ENCODE data around the gene PCDHB2. TPM values are rescaled to one million over a fixed set of nuclear protein-coding genes. Genes with fewer than 3 reads are reported as not detected.
A peak's percentile ranks its signal among the peaks of the same experiment; 100 is the strongest.

PCDHB2 gene
- 1 to 10 TPM; 1.8 to 2.2 TPM for total RNA-seq

DNA sequence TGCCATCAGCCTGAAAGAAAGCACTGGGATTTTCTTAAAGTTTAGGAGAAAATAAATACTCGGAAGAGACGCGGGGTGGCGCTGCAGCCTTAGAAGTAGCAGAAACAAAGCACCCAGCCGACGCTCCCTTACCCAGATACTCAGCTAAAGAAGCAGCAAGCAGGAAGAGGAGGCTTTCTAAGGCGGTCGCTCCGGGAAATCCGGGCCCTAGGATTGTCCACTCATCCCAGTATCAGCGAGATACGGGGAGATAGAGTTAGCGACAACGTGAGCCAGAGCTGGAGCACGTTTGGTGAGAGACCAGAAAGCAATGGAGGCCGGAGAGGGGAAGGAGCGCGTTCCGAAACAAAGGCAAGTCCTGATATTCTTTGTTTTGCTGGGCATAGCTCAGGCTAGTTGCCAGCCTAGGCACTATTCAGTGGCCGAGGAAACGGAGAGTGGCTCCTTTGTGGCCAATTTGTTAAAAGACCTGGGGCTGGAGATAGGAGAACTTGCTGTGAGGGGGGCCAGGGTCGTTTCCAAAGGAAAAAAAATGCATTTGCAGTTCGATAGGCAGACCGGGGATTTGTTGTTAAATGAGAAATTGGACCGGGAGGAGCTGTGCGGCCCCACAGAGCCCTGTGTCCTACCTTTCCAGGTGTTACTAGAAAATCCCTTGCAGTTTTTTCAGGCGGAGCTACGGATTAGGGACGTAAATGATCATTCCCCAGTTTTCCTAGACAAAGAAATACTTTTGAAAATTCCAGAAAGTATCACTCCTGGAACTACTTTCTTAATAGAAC lies at the start of gene PCDHB2:
PCDHB2 (plus strand) TSS at position 135 of the 782 bp plus-strand sequence; CDS start at position 311, 176 bp downstream.
- no peaks in the 10 kb centered on the region for H3K4me1 ChIP-seq
- H3K27ac ChIP-seq: no peak within 1 kb of the TSS
- peaks cover 11 to 61% of the 10 kb centered on the region in 2 donors for H3K9me3 ChIP-seq
- no peaks in the 10 kb centered on the region for H3K36me3 ChIP-seq
- TF ChIP-seq, protein P1, sequence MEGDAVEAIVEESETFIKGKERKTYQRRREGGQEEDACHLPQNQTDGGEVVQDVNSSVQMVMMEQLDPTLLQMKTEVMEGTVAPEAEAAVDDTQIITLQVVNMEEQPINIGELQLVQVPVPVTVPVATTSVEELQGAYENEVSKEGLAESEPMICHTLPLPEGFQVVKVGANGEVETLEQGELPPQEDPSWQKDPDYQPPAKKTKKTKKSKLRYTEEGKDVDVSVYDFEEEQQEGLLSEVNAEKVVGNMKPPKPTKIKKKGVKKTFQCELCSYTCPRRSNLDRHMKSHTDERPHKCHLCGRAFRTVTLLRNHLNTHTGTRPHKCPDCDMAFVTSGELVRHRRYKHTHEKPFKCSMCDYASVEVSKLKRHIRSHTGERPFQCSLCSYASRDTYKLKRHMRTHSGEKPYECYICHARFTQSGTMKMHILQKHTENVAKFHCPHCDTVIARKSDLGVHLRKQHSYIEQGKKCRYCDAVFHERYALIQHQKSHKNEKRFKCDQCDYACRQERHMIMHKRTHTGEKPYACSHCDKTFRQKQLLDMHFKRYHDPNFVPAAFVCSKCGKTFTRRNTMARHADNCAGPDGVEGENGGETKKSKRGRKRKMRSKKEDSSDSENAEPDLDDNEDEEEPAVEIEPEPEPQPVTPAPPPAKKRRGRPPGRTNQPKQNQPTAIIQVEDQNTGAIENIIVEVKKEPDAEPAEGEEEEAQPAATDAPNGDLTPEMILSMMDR (IDR thresholded peaks at IDR 0.05): peak in 1 of 2 donors; percentile 46
- no peak for DNase-seq (ENCODE audit: low spot score)
- H3K4me3 ChIP-seq: peak within 1 kb of the TSS; percentile 24 to 38
- H3K27me3 ChIP-seq: no peaks in the 10 kb centered on the region

DNA sequence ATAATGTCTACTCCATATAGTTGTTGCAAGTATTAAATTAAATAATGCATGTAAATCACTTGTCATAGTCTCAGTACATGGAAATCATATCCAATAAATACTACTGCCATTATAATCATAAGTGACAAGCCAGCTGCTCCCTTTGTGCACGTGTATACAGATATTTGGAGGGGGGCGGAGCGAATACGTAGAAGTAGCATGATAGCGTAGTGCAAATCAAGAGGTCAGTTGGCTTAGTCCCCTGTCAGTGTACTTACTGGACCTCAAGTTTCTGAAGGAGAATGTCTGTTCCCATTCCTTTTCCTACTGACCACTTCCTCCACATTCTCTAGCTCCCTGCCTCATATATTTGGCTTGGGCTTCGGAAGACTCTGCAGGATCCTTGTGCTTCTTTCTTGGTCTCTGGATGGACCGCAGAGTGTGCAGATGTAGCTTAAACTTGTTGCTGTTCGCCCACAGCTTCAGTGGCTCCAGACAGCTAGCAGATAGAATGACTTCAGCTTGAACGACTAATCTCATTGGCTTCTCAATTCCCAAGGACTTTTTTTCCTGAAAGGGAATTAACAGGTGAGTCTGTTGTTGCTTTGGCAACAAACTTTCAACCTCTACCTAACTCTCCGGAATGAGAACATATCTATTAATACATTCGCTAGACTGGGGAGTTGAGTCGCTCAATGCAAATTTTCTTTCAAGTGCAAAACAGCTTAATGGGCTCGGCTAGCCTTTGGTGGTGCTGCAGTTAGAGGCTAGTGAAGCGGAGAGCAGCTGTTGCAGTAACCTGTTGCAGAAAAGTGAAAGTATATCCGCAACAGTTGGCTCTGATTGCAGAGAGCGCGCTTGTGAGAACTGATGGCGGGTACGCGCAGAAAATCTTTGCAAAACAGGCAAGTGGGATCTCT lies 43.5 kb upstream of the PCDHB2 start, which contains the start of gene PCDHB1:
PCDHB1 (plus strand) TSS at position 753 of the 899 bp plus-strand sequence; CDS start at position 850, 97 bp downstream.
- TF ChIP-seq, protein P1 (IDR thresholded peaks at IDR 0.05): no peak
- no peaks in the 10 kb centered on the region for H3K9me3 ChIP-seq
- no peaks in the 10 kb centered on the region for H3K27me3 ChIP-seq
- no peak within 1 kb of the TSS for H3K27ac ChIP-seq
- DNase-seq (ENCODE audit: low spot score): no peak
- peak within 1 kb of the TSS; percentile 23 to 44 for H3K4me3 ChIP-seq
- no peaks in the 10 kb centered on the region for H3K36me3 ChIP-seq
- peaks cover 0 to 3% of the 10 kb centered on the region in 2 donors for H3K4me1 ChIP-seq

DNA sequence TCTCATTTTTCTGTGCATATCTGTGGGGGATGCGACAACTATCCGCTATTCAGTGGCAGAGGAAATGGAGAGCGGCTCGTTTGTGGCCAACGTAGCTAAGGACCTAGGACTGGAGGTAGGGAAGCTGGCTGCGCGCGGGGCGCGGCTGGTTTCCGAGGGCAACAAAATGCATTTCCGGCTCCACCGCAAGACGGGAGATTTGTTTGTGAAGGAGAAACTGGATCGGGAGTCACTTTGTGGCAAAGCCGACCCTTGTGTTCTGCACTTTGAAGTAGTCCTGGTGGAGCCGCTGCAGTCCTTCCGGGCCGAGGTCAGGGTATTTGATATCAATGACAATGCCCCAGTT lies 42.9 kb upstream of the PCDHB2 start:
- Histone ChIP-seq H3K9me3 (no peaks in the 10 kb centered on the region), H3K36me3 (no peaks in the 10 kb centered on the region), H3K27me3 (no peaks in the 10 kb centered on the region), H3K4me1 (peaks cover 0 to 3% of the 10 kb centered on the region in 2 donors), H3K27ac (no peak overlapping the region), H3K4me3 (peak overlapping the region; percentile 23 to 44)
- DNase-seq (ENCODE audit: low spot score): no peak
- TF ChIP-seq, protein P1 (IDR thresholded peaks at IDR 0.05): no peak

DNA sequence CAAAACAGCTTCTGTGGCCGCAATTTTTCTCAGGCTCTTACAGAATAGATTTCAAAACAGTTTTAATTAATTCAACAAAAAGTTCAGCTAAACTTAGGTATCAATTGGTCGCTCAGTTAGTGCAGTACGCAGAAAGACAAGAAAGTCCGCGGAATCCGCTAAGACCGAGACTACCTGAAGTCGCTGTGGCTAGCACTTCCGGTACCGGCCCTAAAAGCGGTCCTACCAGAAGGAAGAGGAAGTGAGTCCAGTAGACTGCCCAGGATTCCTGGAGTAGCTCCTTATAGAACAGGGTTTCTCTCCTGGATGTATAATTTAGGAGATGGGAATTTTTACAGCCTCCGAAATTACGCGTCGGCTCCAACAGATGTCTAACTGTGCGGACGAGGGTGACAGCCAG lies 16.6 kb upstream of the PCDHB2 start:
- Histone ChIP-seq H3K36me3 (no peaks in the 10 kb centered on the region), H3K4me1 (no peaks in the 10 kb centered on the region), H3K4me3 (peak overlapping the region in 1 of 2 donors; percentile 30), H3K27ac (no peak overlapping the region), H3K9me3 (peaks cover 0 to 6% of the 10 kb centered on the region in 2 donors), H3K27me3 (peaks cover 0 to 9% of the 10 kb centered on the region in 2 donors)
- DNase-seq (ENCODE audit: low spot score): no peak
- TF ChIP-seq, protein P1 (IDR thresholded peaks at IDR 0.05): no peak

DNA sequence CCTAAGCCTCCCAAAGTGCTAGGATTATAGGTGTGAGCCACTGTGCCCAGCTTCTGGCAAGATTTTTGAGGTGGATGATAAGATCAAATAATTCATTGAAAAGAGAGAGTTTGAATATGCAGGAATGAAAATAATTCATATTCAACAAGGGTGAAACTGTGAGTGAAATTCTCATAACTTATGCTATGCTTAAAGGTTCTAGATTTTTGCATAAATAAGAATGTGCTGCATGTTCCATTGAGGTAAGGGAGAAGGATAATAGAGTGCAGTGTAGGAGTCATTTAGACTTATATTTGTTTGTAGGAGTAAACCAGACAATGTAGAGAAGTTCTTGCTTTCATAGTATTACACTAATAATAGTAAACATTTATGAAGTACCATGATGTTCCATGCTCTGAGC lies 12.2 kb upstream of the PCDHB2 start:
- Histone ChIP-seq H3K36me3 (no peaks in the 10 kb centered on the region), H3K27me3 (peaks cover 0 to 9% of the 10 kb centered on the region in 2 donors), H3K4me3 (no peak overlapping the region), H3K4me1 (no peaks in the 10 kb centered on the region), H3K9me3 (peaks cover 0 to 18% of the 10 kb centered on the region in 2 donors), H3K27ac (no peak overlapping the region)
- no peak for DNase-seq (ENCODE audit: low spot score)
- TF ChIP-seq, protein P1 (IDR thresholded peaks at IDR 0.05): no peak
